GM12878 (cell line): ENCODE results near the gene TEKT5. TPM values are rescaled to one million over a fixed set of nuclear protein-coding genes. Genes with fewer than 3 reads are reported as not detected.

ENCODE experiments used
- ATF3 ChIP-seq: IDR thresholded peaks from 2 replicates; pipeline ENCODE4 v1.6.1; 2011; ENCODE audit warnings: low read depth, mild to moderate bottlenecking, low read length, moderate library complexity, borderline replicate concordance; ENCODE audit errors: extremely low read depth
- CHD2 ChIP-seq: IDR thresholded peaks from 2 replicates; pipeline ENCODE4 v1.6.1; 2011; ENCODE audit warnings: low read depth, low read length, improper control_type of control experiment, borderline replicate concordance
- FOXM1 ChIP-seq: IDR thresholded peaks from 2 replicates; pipeline ENCODE4 v1.6.1; 2012; ENCODE audit warnings: low read depth, mild to moderate bottlenecking, inconsistent platforms, low read length, moderate library complexity
- JUNB ChIP-seq: IDR thresholded peaks from 2 replicates; pipeline ENCODE4 v1.6.1; 2016; ENCODE audit warnings: antibody characterized with exemption, mild to moderate bottlenecking
- NFYB ChIP-seq: IDR thresholded peaks from 2 replicates; pipeline ENCODE4 v1.6.1; 2011; ENCODE audit warnings: low read depth, mild to moderate bottlenecking, low read length, improper control_type of control experiment, moderate library complexity; ENCODE audit not compliant: insufficient read depth
- ZNF687 ChIP-seq: fragments of 450-650 bp; IDR thresholded peaks from 2 replicates; pipeline ENCODE4 v1.6.1; 2017; ENCODE audit warnings: mild to moderate bottlenecking, moderate library complexity
- ZSCAN29 ChIP-seq: fragments of 450-650 bp; IDR thresholded peaks from 2 replicates; pipeline ENCODE4 v1.6.1; 2017; ENCODE audit warnings: mild to moderate bottlenecking, moderate library complexity
- polyA plus RNA-seq, 11 experiments: library from polyadenylated mRNA; depleted of rRNA in 4 of 11; unstranded in 6 of 11; stranded (reverse) in 5 of 11; fragments of >200 nt; fragmentation: Nextera tagmentation in 4 of 11; fragmentation: Illumina TruSeq in 1 of 11; extraction: Ambion mirVana in 4 of 11; extraction: Trizol in 1 of 11; gene quantifications; 1 replicate in 1 of 11; 2 replicates in 10 of 11; pipeline versions ENCODE4 v1.2.1 to v1.2.3, GENCODE V29; 2011 to 2016; ENCODE audit warnings: inconsistent platforms in 2 of 11, missing spikeins in 2 of 11, low read depth in 1 of 11
- total RNA-seq, 4 experiments: library from RNA; depleted of rRNA in 3 of 4; stranded (reverse); fragments of >200 nt in 3 of 4; fragmentation: Illumina TruSeq in 1 of 4; extraction: Trizol in 1 of 4; gene quantifications; 2 replicates each; pipeline versions ENCODE4 v1.2.1 to v1.2.3, GENCODE V29; 2013 to 2021

TEKT5 gene
- total and polyA plus RNA-seq, 10 of the 15 experiments (the other 5 are each of a cell fraction or from before 2014, with no cell fraction given), result 0.19 to 2.2 (median 0.68) TPM; not detected in 1

- TF ChIP-seq ZNF687, result no peak
- TF ChIP-seq NFYB, result no peak
- TF ChIP-seq CHD2, result no peak
- TF ChIP-seq ZSCAN29, result no peak
- TF ChIP-seq JUNB, result no peak
- no peak for TF ChIP-seq FOXM1
- TF ChIP-seq ATF3, result no peak
Measured at GRCh38 chr16:10694830-10695229, at the start of gene TEKT5 (continued).
